VCaP (cell line): ENCODE measurements around the gene TGOLN2.
"Not testable (repeated sequence)": the region's sequence is repeated elsewhere in the genome, so short reads cannot be mapped to it uniquely, and the experiment has no call there.

Experiments used
- H3K27ac ChIP-seq: fragments of 450-650 bp; 2 replicates; pipeline ENCODE4 v1.5.1; 2017
- CTCF ChIP-seq: fragments of 450-650 bp; conservative IDR thresholded peaks from 2 replicates; pipeline ENCODE4 v1.5.1; 2017; ENCODE audit warnings: mild to moderate bottlenecking, moderate library complexity

Gene TGOLN2

DNA sequence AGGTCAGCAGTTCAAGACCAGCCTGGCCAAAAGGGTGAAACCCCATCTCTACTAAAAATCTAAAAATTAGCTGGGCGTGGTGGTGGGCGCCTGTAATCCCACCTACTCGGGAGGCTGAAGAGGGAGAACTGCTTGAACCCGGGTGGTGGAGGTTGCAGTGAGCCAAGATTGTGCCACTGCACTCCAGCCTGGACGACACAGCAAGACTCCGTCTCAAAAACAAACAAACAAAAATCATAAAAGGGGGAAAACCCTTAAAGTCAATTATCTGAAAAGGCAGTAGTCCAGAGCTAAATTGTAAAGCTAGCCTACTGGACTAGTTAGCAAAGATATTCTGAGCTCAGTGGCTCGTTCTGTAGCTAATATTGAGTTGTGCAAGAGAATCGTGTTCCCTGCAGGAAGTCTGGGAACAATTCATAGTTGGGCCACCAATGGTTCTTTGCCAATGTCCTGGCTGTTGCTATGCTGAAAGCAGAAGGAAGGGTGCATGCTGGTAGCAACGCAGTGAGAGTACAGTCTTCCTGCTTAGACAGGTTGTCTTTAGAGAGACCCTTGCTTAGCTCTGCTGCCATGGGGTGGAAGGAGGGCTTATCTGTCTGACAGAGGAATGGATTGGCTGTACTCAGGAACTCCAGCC is 4.3 kb downstream of the TGOLN2 start:
- H3K27ac ChIP-seq: no peak overlapping the region
- no peak for TF ChIP-seq CTCF

DNA sequence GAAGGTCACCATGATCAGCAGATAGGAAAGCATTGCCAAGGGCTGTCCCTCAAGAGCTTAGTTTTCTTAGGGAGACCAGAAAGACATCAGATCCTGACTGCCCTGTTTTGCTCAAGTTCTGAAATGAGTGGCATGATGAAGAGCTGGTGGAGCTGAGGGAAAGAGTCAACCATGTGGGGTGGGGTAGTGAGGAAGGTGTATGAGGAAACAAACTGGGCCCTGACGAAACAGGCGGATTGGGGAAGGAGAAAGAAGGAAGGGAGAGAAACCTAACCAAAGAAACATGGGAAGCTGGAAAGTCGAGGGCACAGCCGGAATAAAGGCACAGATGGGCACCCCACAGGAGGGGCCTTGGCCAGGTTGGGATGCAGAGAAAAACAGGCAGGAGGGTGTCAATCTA is 8.0 kb downstream of the TGOLN2 start:
- no peak overlapping the region for H3K27ac ChIP-seq
- TF ChIP-seq CTCF: no peak

GRCh38 chr2:85318222-85319074 is 9.3 kb downstream of the TGOLN2 start:
- no peak for TF ChIP-seq CTCF
- no peak overlapping the region for H3K27ac ChIP-seq

DNA sequence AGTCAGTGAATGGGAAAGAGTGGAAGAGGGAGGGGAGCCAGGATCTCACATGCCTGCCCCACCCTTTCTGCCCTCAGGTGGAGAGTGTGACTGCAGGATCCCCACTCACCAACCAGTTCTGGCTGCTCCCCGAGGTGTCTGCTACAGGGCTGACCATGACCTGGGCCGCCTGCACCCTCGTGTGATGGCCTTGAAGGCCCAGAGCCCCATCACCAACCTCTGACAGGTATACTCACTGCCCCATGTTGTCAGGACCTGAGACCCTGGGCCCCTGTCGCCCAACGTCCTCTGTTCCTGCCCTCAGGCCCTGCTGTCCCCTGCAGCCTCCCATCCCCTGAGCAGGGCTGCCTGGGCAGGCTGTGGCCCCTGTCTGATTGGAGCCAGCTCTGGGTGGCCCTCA is 11.9 kb downstream of the TGOLN2 start:
- H3K27ac ChIP-seq: not testable (repeated sequence)

DNA sequence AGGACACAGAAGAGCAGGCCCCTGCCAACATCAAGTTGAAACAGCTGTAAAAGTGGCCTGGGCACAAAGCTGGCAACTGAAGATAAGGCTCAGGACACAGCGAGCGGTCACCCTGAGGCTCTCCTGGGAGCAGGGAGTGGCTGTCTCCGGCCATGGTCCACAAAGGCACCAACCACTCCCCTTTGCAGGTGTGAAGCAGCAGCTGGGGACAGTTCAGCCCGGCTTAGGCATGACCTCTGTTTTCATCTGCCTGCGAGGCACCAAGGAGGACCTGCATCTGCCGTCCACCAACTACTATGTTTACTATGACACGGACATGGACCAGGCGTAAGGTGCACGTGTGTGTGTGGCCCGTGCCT is 12.9 kb downstream of the TGOLN2 start:
- no peak for TF ChIP-seq CTCF
- no peak overlapping the region for H3K27ac ChIP-seq

GRCh38 chr2:85312404-85312803 is 15.4 kb downstream of the TGOLN2 start:
- H3K27ac ChIP-seq: no peak overlapping the region
- TF ChIP-seq CTCF: no peak

GRCh38 chr2:85310330-85310729 is 17.5 kb downstream of the TGOLN2 start:
- no peak for TF ChIP-seq CTCF
- H3K27ac ChIP-seq: no peak overlapping the region

- TF ChIP-seq CTCF: no peak
- H3K27ac ChIP-seq: no peak overlapping the region
These were observed 18.0 kb downstream of the TGOLN2 start for GRCh38 chr2:85309699-85310321.
